Tibial artery (tissue), 4 donors: ENCODE results near the gene WDR49.

ENCODE experiments used
- DNase-seq, 2 donors: peaks; one replicate each; pipeline ENCODE4 v3.0.0-alpha.2; 2019
- H3K27ac ChIP-seq, 2 donors: fragments of 200-600 bp; sonication (generic) in 1 of 2; 1 replicate in 1 of 2; 2 replicates in 1 of 2; pipeline ENCODE4 v1.5.1; 2018 to 2019; ENCODE audit warnings: mild to moderate bottlenecking in 1 of 2
- H3K27me3 ChIP-seq, 2 donors: fragments of 200-600 bp; sonication (generic) in 1 of 2; one replicate each; pipeline versions ENCODE4 v1.5.1 to v1.6.0; 2016 to 2019
- H3K36me3 ChIP-seq, 3 donors: fragments of 200-600 bp; sonication (generic) in 2 of 3; one replicate each; pipeline ENCODE4 v1.5.1; 2016 to 2019; ENCODE audit warnings: mild to moderate bottlenecking in 2 of 3
- H3K4me1 ChIP-seq, 4 donors: fragments of 200-600 bp; sonication (generic) in 2 of 4; 1 replicate in 3 of 4; 2 replicates in 1 of 4; pipeline ENCODE4 v1.5.1; 2016 to 2019
- H3K4me3 ChIP-seq, 2 donors: fragments of 200-600 bp; sonication (generic) in 1 of 2; 1 replicate in 1 of 2; 2 replicates in 1 of 2; pipeline ENCODE4 v1.5.1; 2018 to 2019; ENCODE audit warnings: mild to moderate bottlenecking in 2 of 2
- H3K9me3 ChIP-seq, 3 donors: fragments of 200-600 bp; sonication (generic) in 1 of 3; one replicate each; pipeline ENCODE4 v1.5.1; 2016 to 2019
- CTCF ChIP-seq, 2 experiments: fragments of 200-600 bp in 1 of 2; fragments of 450-650 bp in 1 of 2; IDR thresholded peaks; one replicate each; pipeline ENCODE4 v1.5.1; 2017 to 2019; ENCODE audit warnings: antibody characterized with exemption in 2 of 2, mild to moderate bottlenecking in 1 of 2, moderate library complexity in 1 of 2
- intact Hi-C: fragments of 100-400 bp; cut with DNase I; formaldehyde crosslinking; loops from one replicate; pipeline ENCODE4 v1.15.0; 2023; ENCODE audit warnings: low total_unique reads

The WDR49 gene

GRCh38 chr3:167493244-167493643 lies 160.5 kb downstream of the WDR49 start:
- H3K27ac ChIP-seq, result no peak overlapping the region
- H3K4me3 ChIP-seq, result no peak overlapping the region
- TF ChIP-seq CTCF (IDR thresholded peaks at IDR 0.05), result no peak
- intact Hi-C loops, result no loop called here
- no peak for DNase-seq
- H3K36me3 ChIP-seq, result no peaks in the 10 kb centered on the region
- H3K4me1 ChIP-seq, result no peaks in the 10 kb centered on the region
- no peaks in the 10 kb centered on the region for H3K9me3 ChIP-seq
- H3K27me3 ChIP-seq, result no peaks in the 10 kb centered on the region

- Histone ChIP-seq H3K4me1 (no peaks in the 10 kb centered on the region), H3K9me3 (no peaks in the 10 kb centered on the region), H3K27ac (no peak overlapping the region), H3K36me3 (no peaks in the 10 kb centered on the region), H3K27me3 (no peaks in the 10 kb centered on the region), H3K4me3 (no peak overlapping the region)
- DNase-seq, result no peak
- TF ChIP-seq CTCF (IDR thresholded peaks at IDR 0.05), result no peak
- intact Hi-C loops, result no loop called here
These were observed 162.1 kb downstream of the WDR49 start for GRCh38 chr3:167491621-167492020.

- no peak for DNase-seq
- Histone ChIP-seq H3K27ac (no peak overlapping the region), H3K9me3 (no peaks in the 10 kb centered on the region), H3K4me3 (no peak overlapping the region), H3K27me3 (no peaks in the 10 kb centered on the region), H3K4me1 (no peaks in the 10 kb centered on the region), H3K36me3 (no peaks in the 10 kb centered on the region)
- intact Hi-C loops, result no loop called here
- TF ChIP-seq CTCF (IDR thresholded peaks at IDR 0.05), result no peak
These were observed 164.2 kb downstream of the WDR49 start for GRCh38 chr3:167489571-167489970.

- no peak for TF ChIP-seq CTCF (IDR thresholded peaks at IDR 0.05)
- no peaks in the 10 kb centered on the region for H3K9me3 ChIP-seq
- no peaks in the 10 kb centered on the region for H3K27me3 ChIP-seq
- H3K36me3 ChIP-seq, result no peaks in the 10 kb centered on the region
- no peak overlapping the region for H3K27ac ChIP-seq
- no peaks in the 10 kb centered on the region for H3K4me1 ChIP-seq
- no peak overlapping the region for H3K4me3 ChIP-seq
- DNase-seq, result no peak
- intact Hi-C loops, result no loop called here
These were observed 166.2 kb downstream of the WDR49 start for GRCh38 chr3:167487556-167487955.

- Histone ChIP-seq H3K27ac (no peak overlapping the region), H3K27me3 (no peaks in the 10 kb centered on the region), H3K4me1 (no peaks in the 10 kb centered on the region), H3K4me3 (no peak overlapping the region), H3K9me3 (no peaks in the 10 kb centered on the region), H3K36me3 (no peaks in the 10 kb centered on the region)
- DNase-seq, result no peak
- no peak for TF ChIP-seq CTCF (IDR thresholded peaks at IDR 0.05)
- intact Hi-C loops, result no loop called here
These were observed 169.2 kb downstream of the WDR49 start for GRCh38 chr3:167484551-167484950.
